PC-3 (cell line): Measurements from ENCODE around the gene WTAP. TPM values are rescaled to one million over a fixed set of nuclear protein-coding genes. Genes with fewer than 3 reads are reported as not detected.
"Not testable (repeated sequence)": the region's sequence is repeated elsewhere in the genome, so short reads cannot be mapped to it uniquely, and the experiment has no call there.

Experiments
- ATAC-seq: fragments of 200-7000 bp; cut with Tn5 transposase; 2 replicates; pipeline ENCODE4 v1.9.1; 2020; ENCODE audit warnings: mild to moderate bottlenecking, moderate library complexity
- BruUV-seq: library from RNA; stranded (reverse); fragments of 400-500 nt; replicated peaks from 2 replicates; lab custom pipeline; 2021; lab: Mats Ljungman, UMichigan
- CTCF ChIA-PET: fragments of 300-600 bp; sonication (Branson Sonifier 250); formaldehyde crosslinking; loops from one replicate; lab custom pipeline; 2022; ENCODE audit warnings: antibody characterized with exemption; lab: Charles Lee
- POLR2A ChIA-PET: fragments of 300-600 bp; sonication (Branson Sonifier 250); formaldehyde crosslinking; loops from one replicate; lab custom pipeline; 2022; ENCODE audit warnings: antibody characterized with exemption; ENCODE audit not compliant: unreplicated experiment; lab: Charles Lee
- DNase-seq: peaks from one replicate; pipeline ENCODE4 v3.0.0-alpha.2; 2015
- H2AFZ ChIP-seq: fragments of 300-600 bp; sonication (generic); 2 replicates; pipeline ENCODE4 v1.6.0; 2016; ENCODE audit warnings: antibody characterized with exemption, low read length
- H3F3A ChIP-seq: fragments of 300-600 bp; sonication (generic); one replicate; pipeline ENCODE4 v1.6.0; 2017; ENCODE audit warnings: antibody characterized with exemption, low read length, control low read depth, mild to moderate bottlenecking; ENCODE audit not compliant: unreplicated experiment
- H3K27ac ChIP-seq: fragments of 300-600 bp; sonication (generic); 2 replicates; pipeline ENCODE4 v1.5.1; 2016; ENCODE audit warnings: mild to moderate bottlenecking, low read length
- H3K27me3 ChIP-seq: fragments of 300-600 bp; sonication (generic); 2 replicates; pipeline ENCODE4 v1.6.1; 2016; ENCODE audit warnings: low read length, mixed read lengths
- H3K36me3 ChIP-seq: fragments of 300-600 bp; sonication (generic); 2 replicates; pipeline ENCODE4 v1.6.1; 2016; ENCODE audit warnings: low read depth, mixed run types, low read length, mixed read lengths
- H3K4me1 ChIP-seq: fragments of 300-600 bp; sonication (generic); 2 replicates; pipeline ENCODE4 v1.5.1; 2016; ENCODE audit warnings: low read length; ENCODE audit not compliant: insufficient read depth
- H3K4me2 ChIP-seq: fragments of 300-600 bp; sonication (generic); 2 replicates; pipeline ENCODE4 v1.6.0; 2016; ENCODE audit warnings: low read length
- H3K4me3 ChIP-seq: fragments of 300-600 bp; sonication (generic); 2 replicates; pipeline ENCODE4 v1.5.1; 2016; ENCODE audit warnings: mild to moderate bottlenecking, low read length, mixed read lengths
- H3K79me2 ChIP-seq: fragments of 300-600 bp; sonication (generic); 2 replicates; pipeline ENCODE4 v1.6.1; 2017; ENCODE audit warnings: low read length, mixed read lengths
- H3K9ac ChIP-seq: fragments of 300-600 bp; sonication (generic); 2 replicates; pipeline ENCODE4 v1.6.0; 2016; ENCODE audit warnings: mild to moderate bottlenecking, low read length
- H3K9me2 ChIP-seq: fragments of 300-600 bp; sonication (generic); replicated peaks from 2 replicates; pipeline ENCODE4 v1.6.1; 2016; ENCODE audit warnings: mixed run types, low read length, mixed read lengths
- H3K9me3 ChIP-seq: fragments of 300-600 bp; sonication (generic); 2 replicates; pipeline ENCODE4 v1.6.1; 2016; ENCODE audit warnings: low read length, mixed read lengths
- H4K20me1 ChIP-seq: fragments of 300-600 bp; sonication (generic); 2 replicates; pipeline ENCODE4 v1.6.1; 2016; ENCODE audit warnings: low read length, mixed read lengths
- CTCF ChIP-seq: fragments of 300-600 bp; sonication (generic); conservative IDR thresholded peaks from 2 replicates; pipeline ENCODE4 v1.5.1; 2017; ENCODE audit warnings: antibody characterized with exemption, low read depth, mild to moderate bottlenecking, low read length
- EZH2 ChIP-seq: fragments of 300-600 bp; sonication (generic); IDR thresholded peaks from one replicate; pipeline ENCODE4 v1.6.1; 2017; ENCODE audit warnings: antibody characterized with exemption, mild to moderate bottlenecking, low read length; ENCODE audit not compliant: unreplicated experiment
- EZH2phosphoT487 ChIP-seq: fragments of 300-600 bp; sonication (generic); IDR thresholded peaks from 2 replicates; pipeline ENCODE4 v1.6.1; 2018; ENCODE audit warnings: mild to moderate bottlenecking, antibody characterized with exemption, low read length, borderline replicate concordance
- intact Hi-C: fragments of 100-400 bp; cut with micrococcal nuclease; formaldehyde crosslinking; loops from 2 replicates; pipeline ENCODE4 v1.9.0; 2023
- total RNA-seq: library from RNA; depleted of rRNA; stranded (reverse); fragments of >200 nt; gene quantifications from 2 replicates; pipeline ENCODE4 v1.2.3, GENCODE V29; 2014

Gene WTAP
- total RNA-seq, 1 experiment from 2014 or later, result 54.5 TPM

- H3K9me3 ChIP-seq, result no peaks in the 10 kb centered on the region
- no peaks in the 10 kb centered on the region for H3F3A ChIP-seq
- H3K9ac ChIP-seq, result no peak overlapping the region
- peaks cover 24% of the 10 kb centered on the region for H3K79me2 ChIP-seq
- no peak overlapping the region for H3K4me2 ChIP-seq
- no peaks in the 10 kb centered on the region for H3K9me2 ChIP-seq
- no peak overlapping the region for H2AFZ ChIP-seq
- no peaks in the 10 kb centered on the region for H3K27me3 ChIP-seq
- intact Hi-C loops, result no loop called here
- no peak overlapping the region for H3K27ac ChIP-seq
- ATAC-seq, result no peak
- CTCF ChIA-PET, result no interaction called here
- TF ChIP-seq EZH2 (no peak), CTCF (no peak), EZH2phosphoT487 (no peak)
- POLR2A ChIA-PET, result no interaction called here
- peaks cover 9% of the 10 kb centered on the region for H3K4me1 ChIP-seq
- H4K20me1 ChIP-seq, result no peaks in the 10 kb centered on the region
- BruUV-seq, result no TSS peak
- no peak overlapping the region for H3K4me3 ChIP-seq
- no peaks in the 10 kb centered on the region for H3K36me3 ChIP-seq
- no peak for DNase-seq
Observed at GRCh38 chr6:159718634-159719033, 8.7 kb upstream of the WTAP start.

GRCh38 chr6:159719287-159719686 lies 8.0 kb upstream of the WTAP start:
- Histone ChIP-seq H3K4me1 (peaks cover 9% of the 10 kb centered on the region), H3F3A (no peaks in the 10 kb centered on the region), H4K20me1 (no peaks in the 10 kb centered on the region), H3K27ac (no peak overlapping the region), H3K4me3 (no peak overlapping the region), H3K36me3 (no peaks in the 10 kb centered on the region), H3K79me2 (peaks cover 30% of the 10 kb centered on the region), H2AFZ (no peak overlapping the region), H3K4me2 (no peak overlapping the region), H3K9me3 (no peaks in the 10 kb centered on the region), H3K27me3 (no peaks in the 10 kb centered on the region), H3K9me2 (no peaks in the 10 kb centered on the region), H3K9ac (no peak overlapping the region)
- ChIA-PET CTCF (no interaction called here), POLR2A (no interaction called here)
- BruUV-seq, result no TSS peak
- no peak for DNase-seq
- no peak for ATAC-seq
- intact Hi-C loops, result no loop called here
- TF ChIP-seq EZH2, result no peak
- no peak for TF ChIP-seq EZH2phosphoT487
- TF ChIP-seq CTCF, result no peak

GRCh38 chr6:159720708-159721107 lies 6.6 kb upstream of the WTAP start:
- H3K36me3 ChIP-seq, result no peaks in the 10 kb centered on the region
- H3K9ac ChIP-seq, result no peak overlapping the region
- intact Hi-C loops, result no loop called here
- H4K20me1 ChIP-seq, result no peaks in the 10 kb centered on the region
- no peaks in the 10 kb centered on the region for H3K9me2 ChIP-seq
- DNase-seq (peak; percentile 59), ATAC-seq (no peak)
- no peaks in the 10 kb centered on the region for H3K9me3 ChIP-seq
- H3K4me3 ChIP-seq, result no peak overlapping the region
- H3K4me2 ChIP-seq, result no peak overlapping the region
- H2AFZ ChIP-seq, result no peak overlapping the region
- H3K27me3 ChIP-seq, result no peaks in the 10 kb centered on the region
- H3F3A ChIP-seq, result no peaks in the 10 kb centered on the region
- peaks cover 44% of the 10 kb centered on the region for H3K79me2 ChIP-seq
- ChIA-PET CTCF (no interaction called here), POLR2A (no interaction called here)
- no peak overlapping the region for H3K27ac ChIP-seq
- TF ChIP-seq EZH2phosphoT487, result no peak
- TF ChIP-seq CTCF, result peak; percentile 50; the same call in 1 of the 2 replicates
- no peak for TF ChIP-seq EZH2
- no TSS peak for BruUV-seq
- H3K4me1 ChIP-seq, result peaks cover 12% of the 10 kb centered on the region

- H3K27me3 ChIP-seq, CTCF ChIA-PET, H2AFZ ChIP-seq, H3K36me3 ChIP-seq, H3K9me3 ChIP-seq, DNase-seq, H3K4me2 ChIP-seq, BruUV-seq, H3K27ac ChIP-seq, H3K4me1 ChIP-seq, POLR2A ChIA-PET, H3K9ac ChIP-seq, ATAC-seq, H3K4me3 ChIP-seq, H3F3A ChIP-seq, intact Hi-C loops, H4K20me1 ChIP-seq, H3K9me2 ChIP-seq: not testable (repeated sequence)
- H3K79me2 ChIP-seq, result peaks cover 55% of the 10 kb centered on the region
Observed at GRCh38 chr6:159721981-159722380, 5.3 kb upstream of the WTAP start.
